ENCODE data around the gene ANXA2. TPM values are rescaled to one million over a fixed set of nuclear protein-coding genes. Genes with fewer than 3 reads are reported as not detected.

The ANXA2 gene
- total and polyA plus RNA-seq, 12 donors = 314 to 1,002 (median 478) TPM

DNA sequence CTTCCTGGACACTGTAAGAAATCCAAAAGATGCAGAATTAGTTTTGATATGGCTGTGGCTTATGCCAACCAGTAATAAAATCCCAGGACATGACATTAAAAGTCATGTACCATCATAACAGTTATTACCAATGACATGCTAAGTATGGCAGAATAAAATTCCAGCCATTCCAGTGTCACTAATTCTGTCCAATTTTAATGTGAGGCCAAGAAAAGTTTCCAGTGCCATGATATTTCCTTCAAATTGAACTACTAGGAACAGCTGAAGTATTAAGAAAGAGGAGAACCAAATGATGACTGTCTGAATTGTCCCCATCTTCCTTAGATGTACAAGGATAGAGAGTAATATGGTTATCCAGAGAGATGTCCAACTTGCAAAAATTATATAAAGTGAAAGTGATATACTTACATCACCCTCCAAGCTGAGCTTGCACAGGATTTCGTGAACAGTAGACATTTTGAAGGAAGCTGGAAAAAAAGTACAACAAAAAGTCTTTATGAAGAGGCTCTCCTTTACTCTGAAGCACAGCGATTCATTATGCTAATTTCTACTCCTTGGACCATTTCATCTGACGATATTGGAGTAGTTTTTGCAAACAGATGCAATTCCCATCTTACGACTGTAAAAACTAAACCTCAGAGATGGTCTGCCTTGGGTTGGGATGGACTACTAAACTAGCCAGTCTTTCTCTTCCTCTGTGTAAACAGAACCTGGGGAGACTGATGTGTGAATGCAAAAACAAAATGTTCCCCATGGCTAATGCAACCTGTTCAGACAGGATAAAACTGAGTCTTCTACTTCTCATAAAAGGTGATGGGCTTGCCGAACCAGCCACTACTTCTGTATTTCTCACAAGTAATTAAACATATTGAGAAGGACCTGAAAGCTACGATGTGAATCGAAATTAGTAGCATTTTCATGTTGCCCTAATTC is 11.9 kb downstream of the ANXA2 start:
- peaks cover 10 to 27% of the 10 kb centered on the region in 2 donors for H3K4me1 ChIP-seq (replicated peaks in 1 of 2)
- intact Hi-C loops (cut with DNase I) = no loop called here

DNA sequence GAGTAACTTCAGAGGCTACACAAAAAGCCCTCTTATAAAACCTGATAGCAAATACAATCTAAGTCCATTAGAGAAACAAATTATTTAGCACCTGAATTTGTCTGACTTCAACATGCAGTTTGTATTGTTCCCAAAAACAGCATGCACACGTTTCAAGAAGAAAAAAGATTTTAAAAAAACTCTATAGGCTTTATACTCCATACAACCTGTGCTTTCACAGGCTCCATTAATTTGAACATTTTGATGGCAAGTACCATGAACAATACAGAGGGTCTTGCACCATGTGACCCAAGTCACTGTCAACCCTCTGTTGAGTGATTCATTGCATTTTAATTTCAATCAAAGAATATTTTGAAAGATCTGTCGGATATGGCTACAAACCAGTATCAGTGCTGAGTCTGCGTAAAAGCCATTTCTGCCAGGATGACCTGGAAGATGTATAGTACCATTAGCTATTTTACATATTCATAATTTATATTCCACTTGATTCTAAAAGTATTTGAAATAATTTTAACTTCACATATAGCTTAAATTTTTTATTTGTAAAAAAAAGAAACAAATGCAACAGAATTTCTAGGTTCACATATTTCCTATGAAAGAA is 13.2 kb downstream of the ANXA2 start:
- H3K4me1 ChIP-seq (replicated peaks in 1 of 2) = peaks cover 0 to 14% of the 10 kb centered on the region in 2 donors
- WGBS, 4 donors = 88 to 93% (median 91%) methylated on average over 3 of the region's 3 CpGs

More for the DNA sequence above, 11.9 kb downstream of the ANXA2 start:
- 90 to 94% (median 91%) methylated on average over 7 of the region's 7 CpGs for WGBS, 4 donors
- no peak for DNase-seq
- Histone ChIP-seq H3K27me3 (no peaks in the 10 kb centered on the region), H3K36me3 (replicated peaks in 1 of 2) (peaks cover 0 to 14% of the 10 kb centered on the region in 2 donors), H3K9me3 (replicated peaks in 1 of 3) (no peaks in the 10 kb centered on the region), H3K4me3 (no peak overlapping the region), H3K27ac (no peak overlapping the region)
- no peak for TF ChIP-seq POLR2A (IDR thresholded peaks at IDR 0.05)
- TF ChIP-seq, protein P1, sequence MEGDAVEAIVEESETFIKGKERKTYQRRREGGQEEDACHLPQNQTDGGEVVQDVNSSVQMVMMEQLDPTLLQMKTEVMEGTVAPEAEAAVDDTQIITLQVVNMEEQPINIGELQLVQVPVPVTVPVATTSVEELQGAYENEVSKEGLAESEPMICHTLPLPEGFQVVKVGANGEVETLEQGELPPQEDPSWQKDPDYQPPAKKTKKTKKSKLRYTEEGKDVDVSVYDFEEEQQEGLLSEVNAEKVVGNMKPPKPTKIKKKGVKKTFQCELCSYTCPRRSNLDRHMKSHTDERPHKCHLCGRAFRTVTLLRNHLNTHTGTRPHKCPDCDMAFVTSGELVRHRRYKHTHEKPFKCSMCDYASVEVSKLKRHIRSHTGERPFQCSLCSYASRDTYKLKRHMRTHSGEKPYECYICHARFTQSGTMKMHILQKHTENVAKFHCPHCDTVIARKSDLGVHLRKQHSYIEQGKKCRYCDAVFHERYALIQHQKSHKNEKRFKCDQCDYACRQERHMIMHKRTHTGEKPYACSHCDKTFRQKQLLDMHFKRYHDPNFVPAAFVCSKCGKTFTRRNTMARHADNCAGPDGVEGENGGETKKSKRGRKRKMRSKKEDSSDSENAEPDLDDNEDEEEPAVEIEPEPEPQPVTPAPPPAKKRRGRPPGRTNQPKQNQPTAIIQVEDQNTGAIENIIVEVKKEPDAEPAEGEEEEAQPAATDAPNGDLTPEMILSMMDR (IDR thresholded peaks at IDR 0.05) = no peak

DNA sequence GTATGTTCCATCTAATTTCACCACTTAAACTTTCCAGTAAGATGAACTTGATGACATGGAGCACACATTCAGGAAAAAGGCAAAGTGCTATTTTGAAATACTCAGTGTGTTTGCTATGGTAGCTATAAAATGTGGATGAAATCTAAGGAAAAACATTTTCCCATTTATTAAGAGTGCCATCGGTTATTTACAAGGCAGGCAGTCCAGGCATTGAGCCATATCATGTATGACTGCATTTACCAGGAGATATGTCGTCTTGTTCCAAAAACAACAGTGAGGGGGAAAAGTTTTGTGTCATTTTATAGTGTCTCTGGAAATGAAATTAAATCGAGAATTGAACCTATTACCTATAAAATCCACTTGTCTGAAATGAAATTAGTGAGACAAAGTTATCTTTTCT is 13.7 kb downstream of the ANXA2 start:
- 44 to 61% (median 54%) methylated on average over 3 of the region's 3 CpGs for WGBS, 4 donors
- no peaks in the 10 kb centered on the region for H3K27me3 ChIP-seq
- peaks cover 0 to 8% of the 10 kb centered on the region in 2 donors for H3K4me1 ChIP-seq (replicated peaks in 1 of 2)
- DNase-seq = no peak
- H3K27ac ChIP-seq = no peak overlapping the region
- intact Hi-C loops (cut with DNase I) = no loop called here
- H3K9me3 ChIP-seq (replicated peaks in 1 of 3) = no peaks in the 10 kb centered on the region
- peaks cover 0 to 21% of the 10 kb centered on the region in 2 donors for H3K36me3 ChIP-seq (replicated peaks in 1 of 2)
- H3K4me3 ChIP-seq = no peak overlapping the region
- TF ChIP-seq POLR2A (IDR thresholded peaks at IDR 0.05) = no peak
- TF ChIP-seq, protein P1 (IDR thresholded peaks at IDR 0.05) = no peak

More for the DNA sequence above, 13.2 kb downstream of the ANXA2 start:
- Histone ChIP-seq H3K36me3 (replicated peaks in 1 of 2) (peaks cover 0 to 21% of the 10 kb centered on the region in 2 donors), H3K9me3 (replicated peaks in 1 of 3) (no peaks in the 10 kb centered on the region), H3K27me3 (no peaks in the 10 kb centered on the region), H3K27ac (no peak overlapping the region), H3K4me3 (no peak overlapping the region)
- intact Hi-C loops (cut with DNase I) = no loop called here
- TF ChIP-seq, protein P1 (IDR thresholded peaks at IDR 0.05) = no peak
- no peak for TF ChIP-seq POLR2A (IDR thresholded peaks at IDR 0.05)
- no peak for DNase-seq
